Spleen (tissue), 11 donors: ENCODE measurements around the gene RSPO4. TPM values are rescaled to one million over a fixed set of nuclear protein-coding genes. Genes with fewer than 3 reads are reported as not detected.

Experiments
- DNase-seq: peaks from one replicate; pipeline ENCODE4 v3.0.0-alpha.2; 2020
- H3K27ac ChIP-seq, 8 donors: fragments of 200-600 bp; sonication (generic) in 7 of 8; 1 replicate in 4 of 8; 2 replicates in 4 of 8; pipeline versions ENCODE4 v1.5.0 to v1.8.0; 2016 to 2021; ENCODE audit warnings: inconsistent platforms in 4 of 8, mild to moderate bottlenecking in 4 of 8, moderate library complexity in 1 of 8
- H3K27me3 ChIP-seq, 7 donors: fragments of 200-600 bp; sonication (generic) in 6 of 7; replicated peaks in 1 of 7; 1 replicate in 4 of 7; 2 replicates in 3 of 7; pipeline versions ENCODE4 v1.5.0 to v1.8.0; 2016 to 2021; ENCODE audit warnings: inconsistent platforms in 3 of 7, mild to moderate bottlenecking in 1 of 7
- H3K36me3 ChIP-seq, 6 donors: fragments of 200-600 bp; sonication (generic) in 5 of 6; 1 replicate in 4 of 6; 2 replicates in 2 of 6; pipeline versions ENCODE4 v1.5.0 to v1.8.0; 2016 to 2021; ENCODE audit warnings: inconsistent platforms in 2 of 6
- H3K4me1 ChIP-seq, 6 donors: fragments of 200-600 bp; sonication (generic) in 5 of 6; 1 replicate in 3 of 6; 2 replicates in 3 of 6; pipeline versions ENCODE4 v1.5.0 to v1.8.0; 2016 to 2021; ENCODE audit warnings: inconsistent platforms in 3 of 6
- H3K4me3 ChIP-seq, 8 donors: fragments of 200-600 bp; sonication (generic) in 7 of 8; 1 replicate in 4 of 8; 2 replicates in 4 of 8; pipeline versions ENCODE4 v1.5.0 to v1.8.0; 2016 to 2021; ENCODE audit warnings: inconsistent platforms in 4 of 8, mild to moderate bottlenecking in 4 of 8, moderate library complexity in 2 of 8
- H3K9me3 ChIP-seq, 8 donors: fragments of 200-600 bp; sonication (generic) in 7 of 8; 1 replicate in 4 of 8; 2 replicates in 4 of 8; pipeline versions ENCODE4 v1.5.0 to v1.8.0; 2016 to 2021; ENCODE audit warnings: inconsistent platforms in 4 of 8
- POLR2A ChIP-seq, 3 donors: fragments of 450-650 bp; IDR thresholded peaks; one replicate each; pipeline ENCODE4 v1.5.1; 2017; ENCODE audit warnings: antibody characterized with exemption in 3 of 3, mild to moderate bottlenecking in 1 of 3
- POLR2AphosphoS5 ChIP-seq, 3 donors: sonication (generic); formaldehyde crosslinking; IDR thresholded peaks; one replicate each; pipeline ENCODE4 v1.5.1; 2017; ENCODE audit warnings: antibody characterized with exemption in 3 of 3
- WGBS, 5 donors: extraction: QIAGEN DNeasy Blood & Tissue Kit in 3 of 5; methylation state at CpG; one replicate each; pipeline versions ENCODE4 v1.1.5 to v1.1.7; 2013 to 2018; 5-methylcytosine and 5-hydroxymethylcytosine counted together
- intact Hi-C: fragments of 100-400 bp; cut with DNase I; formaldehyde crosslinking; loops from one replicate; pipeline ENCODE4 v1.15.0; 2023; ENCODE audit warnings: low total_unique reads
- polyA plus RNA-seq, 3 donors: library from polyadenylated mRNA; stranded (reverse); fragments of 200-250 nt; gene quantifications; one replicate each; pipeline ENCODE4 v1.2.1, GENCODE V29; 2013
- total RNA-seq, 7 donors: library from RNA; depleted of rRNA in 3 of 7; stranded (reverse); fragments of >200 nt in 3 of 7; fragmentation: NEBNext Ultra II Directional in 4 of 7; extraction: Animal tissue kit (Norgen Biotek cat#: 25700) in 4 of 7; gene quantifications; one replicate each; pipeline versions ENCODE4 v1.1.0 to v1.2.1, GENCODE V29; 2016 to 2021
- TF ChIP-seq, protein P1 (sequence below), 11 experiments: fragments of 200-600 bp in 7 of 11; fragments of 450-650 bp in 4 of 11; sonication (generic) in 4 of 11; IDR thresholded peaks in 8 of 11; conservative IDR thresholded peaks in 3 of 11; 1 replicate in 7 of 11; 2 replicates in 4 of 11; pipeline versions ENCODE4 v1.4.0 to v1.8.0; 2016 to 2021; ENCODE audit warnings: antibody characterized with exemption in 11 of 11, inconsistent platforms in 4 of 11, mild to moderate bottlenecking in 1 of 11
- donor health status: healthy with polysubstance abuse.
- donor health status: DM: no; HTN: no; CAD: no; lungs with moderate emphysema.
- donor health status: DM: no; HTN: no; CAD: no.
- donor health status: Bipolar disorder and iron deficiency.
- donor health status: healthy.
- donor health status: DM: no; HTN: no; CAD: no.
- donor health status: DM: yes; HTN: yes; CAD: no.

RSPO4 gene
- total and polyA plus RNA-seq, 10 donors = 0.02 to 0.32 (median 0.14) TPM; not detected in 6

DNA sequence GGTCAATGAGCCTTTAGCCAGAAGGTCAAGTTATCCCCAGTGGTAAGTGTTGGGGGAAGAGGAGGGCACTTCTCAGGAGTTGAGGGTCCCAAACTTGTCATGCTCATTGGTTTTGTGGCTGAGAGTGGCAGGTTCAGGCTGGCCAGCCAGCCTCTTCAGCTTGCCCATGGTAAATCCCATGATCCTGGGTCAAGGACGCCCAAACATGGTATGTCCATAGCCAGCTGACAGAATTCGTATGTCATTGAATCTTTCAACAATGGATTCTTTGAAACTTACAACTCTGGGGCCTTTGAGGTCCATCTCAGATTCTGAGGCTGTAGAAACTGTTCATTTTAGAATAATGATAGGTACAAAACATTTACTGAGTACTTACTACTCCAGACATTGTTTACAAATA, 36.1 kb upstream of the RSPO4 start:
- intact Hi-C loops = no loop called here
- no peaks in the 10 kb centered on the region for H3K36me3 ChIP-seq
- no peak overlapping the region for H3K27ac ChIP-seq
- TF ChIP-seq POLR2A (IDR thresholded peaks at IDR 0.05) (no peak), POLR2AphosphoS5 (IDR thresholded peaks at IDR 0.05) (no peak)
- TF ChIP-seq, protein P1, sequence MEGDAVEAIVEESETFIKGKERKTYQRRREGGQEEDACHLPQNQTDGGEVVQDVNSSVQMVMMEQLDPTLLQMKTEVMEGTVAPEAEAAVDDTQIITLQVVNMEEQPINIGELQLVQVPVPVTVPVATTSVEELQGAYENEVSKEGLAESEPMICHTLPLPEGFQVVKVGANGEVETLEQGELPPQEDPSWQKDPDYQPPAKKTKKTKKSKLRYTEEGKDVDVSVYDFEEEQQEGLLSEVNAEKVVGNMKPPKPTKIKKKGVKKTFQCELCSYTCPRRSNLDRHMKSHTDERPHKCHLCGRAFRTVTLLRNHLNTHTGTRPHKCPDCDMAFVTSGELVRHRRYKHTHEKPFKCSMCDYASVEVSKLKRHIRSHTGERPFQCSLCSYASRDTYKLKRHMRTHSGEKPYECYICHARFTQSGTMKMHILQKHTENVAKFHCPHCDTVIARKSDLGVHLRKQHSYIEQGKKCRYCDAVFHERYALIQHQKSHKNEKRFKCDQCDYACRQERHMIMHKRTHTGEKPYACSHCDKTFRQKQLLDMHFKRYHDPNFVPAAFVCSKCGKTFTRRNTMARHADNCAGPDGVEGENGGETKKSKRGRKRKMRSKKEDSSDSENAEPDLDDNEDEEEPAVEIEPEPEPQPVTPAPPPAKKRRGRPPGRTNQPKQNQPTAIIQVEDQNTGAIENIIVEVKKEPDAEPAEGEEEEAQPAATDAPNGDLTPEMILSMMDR (IDR thresholded peaks at IDR 0.05 in 8 of 11, conservative IDR thresholded peaks at IDR 0.05 in 3 of 11) = no peak
- peaks cover 0 to 8% (median 0%) of the 10 kb centered on the region in 6 donors for H3K4me1 ChIP-seq
- no peaks in the 10 kb centered on the region for H3K27me3 ChIP-seq
- H3K4me3 ChIP-seq = no peak overlapping the region
- no peak for DNase-seq
- H3K9me3 ChIP-seq = no peaks in the 10 kb centered on the region
- WGBS, 5 donors = 64 to 85% (median 79%) methylated on average over 2 of the region's 2 CpGs

DNA sequence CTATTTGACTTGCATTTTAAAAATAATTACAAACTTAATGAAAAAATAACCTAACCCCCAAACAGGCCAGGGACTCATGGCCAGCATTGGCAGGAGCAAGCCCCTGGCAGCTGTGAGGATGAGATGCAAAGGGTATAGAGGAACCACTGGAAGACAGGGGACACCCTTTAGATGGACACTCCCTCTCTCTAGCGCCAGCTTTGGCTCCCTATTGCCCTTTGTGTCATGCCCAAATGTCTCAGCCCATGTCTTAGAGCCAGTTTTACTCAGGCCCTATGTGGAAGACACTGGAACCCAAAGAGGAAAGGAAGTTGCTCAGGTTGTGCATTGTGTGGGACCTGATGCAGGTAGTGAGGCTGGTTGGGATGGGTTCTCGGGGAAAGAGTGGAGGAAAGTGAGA, 34.9 kb upstream of the RSPO4 start:
- DNase-seq = no peak
- peaks cover 0 to 8% (median 0%) of the 10 kb centered on the region in 6 donors for H3K4me1 ChIP-seq
- H3K36me3 ChIP-seq = no peaks in the 10 kb centered on the region
- peaks cover 0 to 2% (median 0%) of the 10 kb centered on the region in 7 donors for H3K27me3 ChIP-seq
- no peak overlapping the region for H3K4me3 ChIP-seq
- 59 to 96% (median 69%) methylated on average over 2 of the region's 2 CpGs for WGBS, 5 donors
- H3K27ac ChIP-seq = no peak overlapping the region
- no peak for TF ChIP-seq POLR2A (IDR thresholded peaks at IDR 0.05)
- TF ChIP-seq, protein P1 (IDR thresholded peaks at IDR 0.05 in 8 of 11, conservative IDR thresholded peaks at IDR 0.05 in 3 of 11) = no peak
- TF ChIP-seq POLR2AphosphoS5 (IDR thresholded peaks at IDR 0.05) = no peak
- intact Hi-C loops = no loop called here
- H3K9me3 ChIP-seq = no peaks in the 10 kb centered on the region

DNA sequence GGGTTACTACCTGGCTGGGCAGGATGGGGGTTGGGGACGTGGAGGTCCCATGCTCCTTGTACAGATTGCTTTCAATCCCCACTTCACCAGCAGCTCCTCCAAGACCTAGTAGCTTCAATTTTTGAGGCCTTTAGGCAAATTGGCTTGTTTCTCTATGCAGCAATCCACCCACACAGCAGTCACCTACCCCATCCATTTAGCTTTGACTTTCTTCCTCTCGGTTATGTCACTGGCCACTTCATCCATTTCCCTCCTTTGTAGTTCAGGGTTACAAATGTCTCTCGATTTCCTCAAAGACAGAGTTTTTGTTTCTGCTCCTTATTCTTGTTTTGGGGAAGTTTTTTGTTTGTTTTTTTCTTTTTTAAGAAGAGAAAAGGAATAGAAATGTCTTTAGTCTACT, 33.4 kb upstream of the RSPO4 start:
- H3K9me3 ChIP-seq = no peaks in the 10 kb centered on the region
- peaks cover 0 to 8% (median 0%) of the 10 kb centered on the region in 6 donors for H3K4me1 ChIP-seq
- no peak for DNase-seq
- TF ChIP-seq, protein P1 (IDR thresholded peaks at IDR 0.05 in 8 of 11, conservative IDR thresholded peaks at IDR 0.05 in 3 of 11) = no peak
- TF ChIP-seq POLR2A (IDR thresholded peaks at IDR 0.05) (no peak), POLR2AphosphoS5 (IDR thresholded peaks at IDR 0.05) (no peak)
- peaks cover 0 to 2% (median 0%) of the 10 kb centered on the region in 7 donors for H3K27me3 ChIP-seq
- no peaks in the 10 kb centered on the region for H3K36me3 ChIP-seq
- no peak overlapping the region for H3K27ac ChIP-seq
- WGBS, 5 donors = 46 to 73% (median 53%) methylated on average over 3 of the region's 3 CpGs
- intact Hi-C loops = no loop called here
- no peak overlapping the region for H3K4me3 ChIP-seq

DNA sequence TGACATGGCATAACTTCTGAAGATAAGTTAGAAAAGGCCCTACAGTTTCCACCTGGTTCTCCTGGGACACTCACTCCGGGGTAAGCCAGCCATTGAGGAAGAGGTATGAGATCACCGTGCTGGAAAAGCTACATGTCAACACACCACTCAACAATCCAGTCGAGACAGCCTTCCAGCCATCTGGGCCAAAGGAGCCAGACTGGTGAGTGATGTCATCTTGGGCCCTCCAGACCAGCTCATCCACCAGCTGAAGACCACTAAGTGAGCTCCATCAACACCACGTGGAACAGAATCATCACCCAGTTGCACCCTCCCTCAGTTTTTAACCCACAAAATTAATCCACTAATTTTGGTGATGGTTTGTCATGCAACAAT, 32.3 kb upstream of the RSPO4 start:
- intact Hi-C loops = no loop called here
- Histone ChIP-seq H3K9me3 (no peaks in the 10 kb centered on the region), H3K4me3 (no peak overlapping the region), H3K4me1 (peaks cover 0 to 8% (median 0%) of the 10 kb centered on the region in 6 donors), H3K27ac (no peak overlapping the region), H3K27me3 (peaks cover 0 to 2% (median 0%) of the 10 kb centered on the region in 7 donors), H3K36me3 (no peaks in the 10 kb centered on the region)
- no peak for DNase-seq
- WGBS, 5 donors = 64 to 80% (median 66%) methylated on average over 4 of the region's 4 CpGs
- TF ChIP-seq, protein P1 (IDR thresholded peaks at IDR 0.05 in 8 of 11, conservative IDR thresholded peaks at IDR 0.05 in 3 of 11) = no peak
- TF ChIP-seq POLR2AphosphoS5 (IDR thresholded peaks at IDR 0.05) = no peak
- TF ChIP-seq POLR2A (IDR thresholded peaks at IDR 0.05) = no peak
